HPDE6-E6E7 (cell line): ENCODE data around the gene ALDH1L1.

Source experiments
- DNase-seq: peaks from one replicate; pipeline ENCODE4 v3.0.0; 2011; ENCODE audit warnings: missing footprints; ENCODE audit errors: extremely low spot score

Gene ALDH1L1

DNA sequence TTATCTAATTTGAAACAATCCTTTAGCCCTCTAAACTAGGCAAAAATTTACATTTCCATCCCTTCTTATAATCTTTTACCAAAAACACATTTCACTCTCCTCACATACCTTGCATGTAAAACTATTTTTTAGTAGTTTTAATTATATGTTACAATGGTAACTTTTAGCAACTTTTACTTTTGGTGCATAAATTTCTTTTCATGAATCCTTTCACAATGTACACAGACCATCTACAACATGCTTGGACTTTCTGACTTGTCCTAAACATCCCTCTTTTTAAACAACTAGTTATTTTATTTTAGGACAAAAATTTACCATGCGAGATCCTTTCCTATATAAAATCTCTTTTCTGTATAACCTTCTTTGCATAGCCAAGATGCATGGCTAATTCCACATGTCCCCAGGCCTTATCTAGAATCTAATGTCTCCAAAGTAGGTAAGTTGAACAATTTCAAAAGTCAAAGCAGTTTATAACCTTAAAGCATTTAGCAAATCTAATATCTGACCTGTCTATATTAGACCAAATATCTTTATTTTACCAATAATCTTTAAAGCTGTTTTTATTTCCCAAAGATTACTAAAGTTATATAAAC is 14.4 kb upstream of the ALDH1L1 start:
- no peak for DNase-seq

DNA sequence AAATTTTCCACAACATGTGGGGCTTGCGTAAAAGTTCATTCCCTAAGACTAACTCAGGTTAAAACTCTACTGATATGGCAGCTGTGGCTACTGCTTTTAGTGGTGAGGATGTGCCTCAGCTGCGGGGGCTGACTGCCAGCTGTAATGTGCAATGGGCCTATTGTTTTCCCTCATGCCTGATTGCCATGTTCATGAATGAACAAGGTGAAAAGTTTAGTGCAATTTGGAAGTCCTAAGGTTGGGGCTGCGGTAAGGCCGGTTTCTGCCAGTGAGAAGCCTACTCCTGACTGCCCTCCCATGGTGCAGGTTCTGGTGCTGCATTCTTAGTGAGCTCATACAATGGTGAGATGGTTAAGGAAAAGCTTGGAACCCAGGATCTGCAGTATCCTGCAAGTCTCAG is 10.9 kb upstream of the ALDH1L1 start:
- no peak for DNase-seq

DNA sequence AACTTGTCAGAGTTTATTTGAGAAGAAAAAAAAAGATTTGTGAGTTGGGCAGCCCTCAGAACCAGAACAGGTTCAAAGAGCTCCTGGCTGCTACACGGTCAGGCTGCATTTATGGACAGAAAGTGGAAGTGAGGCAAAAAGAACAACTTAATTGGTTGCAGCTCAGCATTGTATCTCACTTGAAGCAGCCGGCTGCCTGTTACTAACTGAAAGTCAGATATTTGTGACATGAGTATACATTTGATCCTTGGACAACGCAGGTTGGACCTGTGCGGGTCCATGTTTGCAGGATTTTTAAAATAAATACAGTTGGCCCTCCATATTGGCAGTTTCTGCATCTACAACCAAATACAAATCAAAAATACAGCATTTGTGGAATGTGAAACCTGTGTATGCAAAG is 7.5 kb upstream of the ALDH1L1 start:
- no peak for DNase-seq

GRCh38 chr3:126186749-126187148 is 6.4 kb upstream of the ALDH1L1 start:
- DNase-seq, result no peak

GRCh38 chr3:126186271-126186670 is 5.9 kb upstream of the ALDH1L1 start:
- DNase-seq, result no peak

DNA sequence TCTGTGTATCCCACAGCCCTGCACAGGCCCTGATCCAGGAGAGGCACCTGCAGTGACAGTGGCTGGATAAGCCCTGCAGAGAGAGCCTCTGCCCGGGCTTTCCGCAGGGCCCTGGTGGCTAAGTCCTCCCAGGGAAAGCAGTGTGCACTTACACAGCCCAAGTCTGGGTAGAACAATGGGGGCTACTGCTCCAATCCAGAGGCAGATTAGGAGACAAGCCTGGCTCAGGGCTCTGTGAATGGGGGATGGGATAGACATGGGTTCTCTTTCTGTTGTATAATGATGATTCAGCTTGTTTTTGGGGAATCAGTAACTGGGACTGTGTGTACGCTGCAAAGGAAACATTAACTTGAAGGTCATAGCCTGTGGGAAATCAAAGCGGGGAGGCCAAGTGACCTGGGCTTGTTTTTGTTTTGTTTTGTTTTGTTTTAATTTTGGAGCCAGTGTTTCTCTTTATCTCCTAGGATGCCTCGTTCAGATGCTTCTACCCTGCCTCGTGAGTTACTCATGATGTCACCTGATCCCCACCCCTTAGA is 4.1 kb upstream of the ALDH1L1 start:
- DNase-seq, result no peak

DNA sequence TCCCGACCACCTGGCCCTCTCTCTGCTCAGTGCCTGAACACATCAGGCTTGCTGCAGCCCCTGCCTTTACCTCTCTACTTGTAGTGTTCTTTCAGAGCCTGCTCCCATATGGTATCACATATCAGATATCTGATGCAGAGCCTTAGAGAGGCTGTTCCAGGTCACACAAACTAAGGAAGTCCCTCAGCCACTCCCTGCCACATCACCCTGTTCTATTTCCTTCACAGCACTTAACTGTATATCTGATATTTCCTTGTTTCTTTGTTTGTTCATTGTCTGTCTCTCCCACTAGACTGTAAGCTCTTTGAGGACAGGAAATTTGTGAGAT is 976 bp upstream of the ALDH1L1 start:
- no peak for DNase-seq

GRCh38 chr3:126179825-126180476 is 435 bp downstream of the ALDH1L1 start:
- DNase-seq, result peak; percentile 35

GRCh38 chr3:126170073-126170777 is 10.2 kb downstream of the ALDH1L1 start:
- DNase-seq, result no peak

DNA sequence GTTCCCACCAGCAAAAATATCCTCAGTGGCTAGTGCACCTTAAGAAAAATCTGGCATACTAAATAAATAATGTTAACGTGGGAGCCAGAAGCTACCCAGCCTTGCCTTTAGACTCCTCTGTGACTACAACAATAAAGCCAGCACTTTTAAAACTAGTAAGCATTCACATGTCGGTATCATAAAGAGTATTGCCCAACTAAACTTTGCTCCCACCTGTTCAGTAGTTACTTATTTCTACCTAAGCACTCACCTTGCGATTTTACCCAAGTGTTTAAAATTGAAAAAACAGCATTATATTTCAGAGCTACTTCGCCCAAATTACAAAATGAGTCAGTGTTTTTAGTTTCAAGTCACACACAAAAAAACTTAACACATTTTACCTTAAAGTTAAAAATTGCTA is 12.8 kb downstream of the ALDH1L1 start:
- no peak for DNase-seq

- DNase-seq, result no peak
Observed at GRCh38 chr3:126166009-126166408, 14.4 kb downstream of the ALDH1L1 start.

DNA sequence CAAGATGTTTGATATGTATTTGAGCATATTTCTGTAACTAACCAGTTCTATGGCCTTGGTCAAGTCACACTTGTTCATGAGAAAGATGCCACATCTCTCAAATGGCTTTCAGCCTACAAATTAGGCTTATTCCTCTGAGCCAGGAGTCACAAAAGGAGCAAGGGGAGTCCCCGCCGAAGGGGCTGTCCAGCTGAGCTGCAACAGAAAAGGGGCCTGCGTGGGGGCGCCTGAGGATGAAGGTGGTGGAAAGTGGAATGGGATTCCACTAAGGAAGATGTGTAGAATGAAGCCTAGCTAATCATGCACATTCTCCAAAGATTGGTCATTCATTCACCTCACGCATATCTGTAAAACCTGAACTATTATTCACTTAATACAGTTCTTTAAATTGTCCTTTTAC is 19.1 kb downstream of the ALDH1L1 start:
- DNase-seq, result no peak

DNA sequence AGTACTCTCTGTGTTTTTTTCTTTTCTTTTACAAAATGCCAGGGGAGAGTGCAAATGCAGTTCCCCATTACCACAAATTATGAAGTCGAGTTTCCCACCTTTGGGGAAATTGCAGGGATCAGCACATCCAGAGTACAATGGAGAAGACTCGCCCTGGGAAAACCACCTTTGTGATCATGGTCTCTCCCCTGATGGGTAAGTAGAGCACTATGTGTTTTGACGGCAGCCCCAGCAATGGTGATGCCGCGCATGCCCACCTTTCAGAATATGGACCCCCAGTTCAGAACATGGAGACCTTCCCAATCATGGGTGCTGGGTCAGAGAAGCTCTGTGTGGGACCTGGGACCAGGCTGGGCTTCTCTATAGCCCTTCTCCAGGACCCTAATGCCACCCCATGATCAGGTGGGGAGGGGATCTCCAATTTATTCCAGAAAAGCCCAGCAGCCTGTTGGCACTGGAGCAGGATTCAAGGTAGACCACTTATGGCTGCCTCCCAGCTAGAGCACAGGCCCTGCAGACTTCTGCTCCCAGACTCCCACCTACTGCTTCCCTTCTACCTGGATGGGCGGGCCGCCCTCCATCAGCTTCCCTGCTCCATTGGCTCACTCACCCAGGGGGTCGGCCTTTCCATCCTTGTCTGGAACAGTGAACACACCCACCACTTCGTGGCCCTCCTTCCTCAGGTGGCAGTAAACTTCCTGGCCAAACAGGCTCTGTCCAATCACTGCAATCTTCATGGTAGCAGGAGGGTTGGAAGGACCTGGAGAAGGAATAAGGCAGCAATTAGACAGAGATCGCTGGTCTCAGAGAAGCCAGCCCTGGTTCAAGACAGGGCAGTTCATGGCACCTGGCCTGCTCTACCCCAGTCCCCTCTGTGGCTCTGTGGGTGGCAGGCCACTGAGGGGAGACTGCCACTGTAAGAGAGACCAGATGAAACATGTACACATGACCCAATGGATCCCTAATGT is 19.9 kb downstream of the ALDH1L1 start:
- DNase-seq, result no peak

- no peak for DNase-seq
Observed at GRCh38 chr3:126159476-126159875, 20.9 kb downstream of the ALDH1L1 start.

DNA sequence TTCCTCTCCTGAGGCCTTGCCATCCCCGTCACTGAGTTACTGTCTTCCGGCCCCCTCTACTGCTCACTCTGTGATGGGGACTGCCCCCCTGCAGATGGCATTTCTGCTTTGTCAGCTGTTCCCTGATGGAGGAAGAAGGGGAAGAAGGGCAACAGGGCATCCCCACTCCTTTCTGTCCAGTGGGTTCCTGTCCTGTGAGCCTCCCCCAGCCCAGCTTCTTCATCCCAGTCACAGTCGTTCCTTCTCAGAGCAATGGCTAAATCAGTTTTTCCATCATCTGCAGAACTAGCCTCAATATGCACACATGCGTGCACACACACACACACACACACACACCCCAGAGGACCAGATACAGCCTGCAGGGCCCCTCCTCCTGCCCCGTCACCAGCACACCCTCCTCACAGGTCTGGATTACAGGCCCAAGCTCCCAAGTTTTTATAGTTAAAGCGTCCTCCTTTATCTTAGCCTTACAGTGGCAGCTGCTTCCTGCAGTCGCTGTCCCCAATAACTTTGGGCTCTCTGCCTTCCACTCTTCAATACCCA is 21.4 kb downstream of the ALDH1L1 start:
- no peak for DNase-seq

DNA sequence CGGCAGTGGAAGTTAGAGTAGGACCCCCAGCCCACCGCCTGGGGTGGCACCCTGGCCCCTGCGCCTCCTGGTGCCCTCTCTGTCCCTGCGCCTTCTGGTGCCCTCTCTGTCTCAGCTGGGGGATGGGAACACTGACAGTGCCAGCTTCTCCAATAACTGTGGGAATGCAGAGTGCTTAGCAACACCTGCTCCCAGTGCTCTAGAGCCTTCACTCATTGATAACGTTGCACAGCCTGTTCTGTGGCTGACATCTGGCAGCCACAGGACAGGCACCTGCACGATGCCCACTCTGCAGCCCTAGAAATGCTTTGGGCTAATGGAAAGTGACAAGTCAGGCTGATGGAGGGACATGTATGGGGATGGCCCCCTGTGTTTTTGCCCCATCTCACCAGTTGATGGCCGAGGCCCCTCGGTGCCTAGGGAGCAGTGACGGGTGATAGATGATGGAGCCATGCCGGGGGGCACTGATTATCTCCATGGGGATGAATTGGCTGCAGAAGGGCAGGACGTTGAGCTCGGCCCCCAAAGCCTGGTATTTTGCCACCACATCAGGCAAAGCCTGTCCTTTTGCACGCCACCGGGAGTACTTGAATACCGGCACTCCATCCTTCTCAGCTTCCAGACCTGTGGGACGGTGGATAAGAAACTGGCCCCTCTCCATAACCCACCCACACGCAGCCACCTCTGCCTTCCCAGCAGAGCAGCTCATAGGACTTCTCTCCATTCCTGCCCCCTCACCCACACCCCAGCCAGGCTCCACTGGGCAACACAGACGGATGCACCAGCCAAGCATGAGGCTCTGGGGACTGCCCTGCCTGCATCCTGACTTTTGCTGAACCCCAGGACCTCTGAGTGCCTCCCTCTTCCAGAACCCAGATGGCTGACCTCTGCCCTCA is 22.1 kb downstream of the ALDH1L1 start:
- no peak for DNase-seq

- DNase-seq, result no peak
Observed at GRCh38 chr3:126157083-126157768, 23.2 kb downstream of the ALDH1L1 start.

GRCh38 chr3:126156468-126156867 is 23.9 kb downstream of the ALDH1L1 start:
- DNase-seq, result no peak

- no peak for DNase-seq
Observed at GRCh38 chr3:126155819-126156218, 24.6 kb downstream of the ALDH1L1 start.

GRCh38 chr3:126155280-126155640 is 25.1 kb downstream of the ALDH1L1 start:
- DNase-seq, result no peak
